HepG2 (cell line): ENCODE results near the gene TLCD3B. TPM values are rescaled to one million over a fixed set of nuclear protein-coding genes. Genes with fewer than 3 reads are reported as not detected.

Experiments
- ATAC-seq: fragments of 200-7000 bp; cut with Tn5 transposase; 3 replicates; pipeline ENCODE4 v1.9.1; 2020; ENCODE audit warnings: mild to moderate bottlenecking, moderate library complexity
- BruUV-seq: library from RNA; stranded (reverse); fragments of 400-500 nt; replicated peaks from 2 replicates; lab custom pipeline; 2021; lab: Mats Ljungman, UMichigan
- CTCF ChIA-PET: fragments of 300-600 bp; formaldehyde crosslinking; extraction: SDS; loops from one replicate; lab custom pipeline; 2021; ENCODE audit warnings: low total read pairs, inconsistent platforms, low intra/inter-chr PET ratio; lab: Yijun Ruan, JAX
- POLR2A ChIA-PET: fragments of 350-600 bp; sonication (Branson Sonifier 250); formaldehyde crosslinking; loops from one replicate; lab custom pipeline; 2020; ENCODE audit warnings: antibody characterized with exemption, inconsistent platforms; lab: Yijun Ruan, JAX
- DNase-seq: peaks from one replicate; pipeline ENCODE4 v3.0.0-alpha.2; 2015; ENCODE audit warnings: low spot score
- FAIRE-seq: peaks from 3 replicates; lab custom pipeline; 2011; peaks lifted over from hg19 to GRCh38; lab: Jason Lieb, UNC
- H2AFZ ChIP-seq: one replicate; pipeline ENCODE4 v1.6.1; 2011; ENCODE audit warnings: low read length, inconsistent platforms
- H3K27ac ChIP-seq: fragments of 300-600 bp; 3 replicates; pipeline ENCODE4 v1.8.0; 2011; ENCODE audit warnings: mixed run types, mild to moderate bottlenecking, mixed read lengths, low read length, inconsistent platforms; ENCODE audit not compliant: insufficient read depth; ENCODE audit errors: extremely low read length
- H3K27me3 ChIP-seq, 2 experiments: fragments of 200-600 bp in 1 of 2; 2 replicates in 1 of 2; 3 replicates in 1 of 2; pipeline versions ENCODE4 v1.6.0 to v1.8.0; 2011; ENCODE audit warnings: low read length in 2 of 2, mild to moderate bottlenecking in 2 of 2, moderate library complexity in 2 of 2, inconsistent platforms in 1 of 2; ENCODE audit not compliant: insufficient read depth in 2 of 2, control insufficient read depth in 1 of 2
- H3K36me3 ChIP-seq, 2 experiments: fragments of 200-600 bp in 1 of 2; replicated peaks in 1 of 2; 2 replicates in 1 of 2; 3 replicates in 1 of 2; pipeline versions ENCODE4 v1.5.1 to v1.8.0; 2011; ENCODE audit warnings: low read length in 2 of 2, inconsistent platforms in 1 of 2; ENCODE audit not compliant: insufficient read depth in 2 of 2, control insufficient read depth in 1 of 2
- H3K4me1 ChIP-seq: 2 replicates; pipeline ENCODE4 v1.5.1; 2012; ENCODE audit warnings: low read length, inconsistent platforms; ENCODE audit not compliant: insufficient read depth
- H3K4me2 ChIP-seq: 2 replicates; pipeline ENCODE4 v1.6.0; 2011; ENCODE audit warnings: low read depth, low read length, inconsistent platforms
- H3K4me3 ChIP-seq, 3 experiments: fragments of 200-600 bp in 1 of 3; sonication (generic), shearing (Covaris generic) in 1 of 3; replicated peaks in 1 of 3; 2 replicates each; pipeline ENCODE4 v1.5.1; 2011 to 2016; ENCODE audit warnings: low read length in 3 of 3, inconsistent platforms in 2 of 3, low read depth in 2 of 3, mild to moderate bottlenecking in 2 of 3, control low read depth in 1 of 3, mixed read lengths in 1 of 3; ENCODE audit not compliant: insufficient read depth in 1 of 3
- H3K79me2 ChIP-seq: one replicate; pipeline ENCODE4 v1.6.1; 2011; ENCODE audit warnings: low read length, inconsistent platforms; ENCODE audit not compliant: insufficient read depth
- H3K9ac ChIP-seq: 2 replicates; pipeline ENCODE4 v1.6.0; 2011; ENCODE audit warnings: mild to moderate bottlenecking, low read depth, low read length, inconsistent platforms; ENCODE audit not compliant: insufficient read depth
- H3K9me3 ChIP-seq: 2 replicates; pipeline ENCODE4 v1.5.1; 2012; ENCODE audit warnings: mild to moderate bottlenecking, low read length
- H4K20me1 ChIP-seq: 2 replicates; pipeline ENCODE4 v1.6.0; 2011; ENCODE audit warnings: inconsistent platforms, mild to moderate bottlenecking, low read length, moderate library complexity; ENCODE audit not compliant: insufficient read depth
- CENPX ChIP-seq: sonication (generic); formaldehyde crosslinking; IDR thresholded peaks from 2 replicates; pipeline ENCODE4 v1.9.0; 2021; ENCODE audit warnings: mild to moderate bottlenecking, missing genetic modification reagents, moderate library complexity
- GABPA ChIP-seq, 2 experiments: IDR thresholded peaks; 2 replicates each; pipeline ENCODE4 v1.6.1; 2011 to 2016; ENCODE audit warnings: low read depth in 2 of 2, low read length in 1 of 2, missing biosample characterization in 1 of 2, missing genetic modification characterization in 1 of 2
- GMEB2 ChIP-seq: IDR thresholded peaks from 2 replicates; pipeline ENCODE4 v1.6.1; 2016; ENCODE audit warnings: missing biosample characterization, missing genetic modification reagents, low read depth
- HDAC6 ChIP-seq: fragments of 200-600 bp; sonication (generic); IDR thresholded peaks from 2 replicates; pipeline ENCODE4 v1.7.0; 2017; ENCODE audit warnings: mild to moderate bottlenecking, antibody characterized with exemption, low read length, low read depth
- ISX ChIP-seq: sonication (generic); formaldehyde crosslinking; conservative IDR thresholded peaks from 2 replicates; pipeline ENCODE4 v1.5.0; 2020; ENCODE audit warnings: missing genetic modification reagents
- KDM1A ChIP-seq: IDR thresholded peaks from 2 replicates; pipeline ENCODE4 v1.6.1; 2016; ENCODE audit warnings: missing compliant biosample characterization
- KDM4B ChIP-seq: sonication (generic); formaldehyde crosslinking; IDR thresholded peaks from 2 replicates; pipeline ENCODE4 v1.4.0; 2020; ENCODE audit warnings: missing genetic modification reagents
- KLF13 ChIP-seq: sonication (generic); formaldehyde crosslinking; IDR thresholded peaks from 2 replicates; pipeline ENCODE4 v1.4.0; 2020; ENCODE audit warnings: mild to moderate bottlenecking, missing genetic modification reagents
- MXD4 ChIP-seq: IDR thresholded peaks from 2 replicates; pipeline ENCODE4 v1.6.1; 2016; ENCODE audit warnings: mild to moderate bottlenecking, missing biosample characterization, missing genetic modification reagents
- MYC ChIP-seq: sonication (generic); formaldehyde crosslinking; IDR thresholded peaks from 2 replicates; pipeline ENCODE4 v1.9.0; 2021; ENCODE audit warnings: missing genetic modification reagents, borderline replicate concordance
- NCOR1 ChIP-seq: fragments of 200-600 bp; sonication (generic); IDR thresholded peaks from 2 replicates; pipeline ENCODE4 v1.7.0; 2017; ENCODE audit warnings: antibody characterized with exemption, low read length, borderline replicate concordance
- RCOR2 ChIP-seq: IDR thresholded peaks from 2 replicates; pipeline ENCODE4 v1.6.1; 2016; ENCODE audit warnings: missing biosample characterization, missing genetic modification reagents
- RNF219 ChIP-seq: sonication (generic); formaldehyde crosslinking; IDR thresholded peaks from 2 replicates; pipeline ENCODE4 v1.5.0; 2020; ENCODE audit warnings: mild to moderate bottlenecking, missing genetic modification reagents
- SKI ChIP-seq: fragments of 450-650 bp; IDR thresholded peaks from one replicate; pipeline ENCODE4 v1.6.1; 2018; ENCODE audit warnings: mild to moderate bottlenecking; ENCODE audit not compliant: partially characterized antibody
- SRSF1 ChIP-seq: fragments of 200-400 bp; formaldehyde crosslinking; optimal IDR thresholded peaks from 2 replicates; pipeline ENCODE3; 2017; ENCODE audit warnings: mild to moderate bottlenecking, low read depth, low read length, moderate library complexity
- SUZ12 ChIP-seq: fragments of 150-350 bp; IDR thresholded peaks from 2 replicates; pipeline ENCODE4 v1.6.1; 2014; ENCODE audit warnings: low read depth, low read length
- TBX2 ChIP-seq: sonication (generic); formaldehyde crosslinking; IDR thresholded peaks from 2 replicates; pipeline ENCODE4 v1.5.0; 2020; ENCODE audit warnings: missing genetic modification reagents, mild to moderate bottlenecking, borderline replicate concordance
- ZFP36L1 ChIP-seq: sonication (generic); formaldehyde crosslinking; IDR thresholded peaks from 2 replicates; pipeline ENCODE4 v1.8.0; 2022; ENCODE audit warnings: mild to moderate bottlenecking, missing genetic modification reagents, moderate library complexity
- ZMYM3 ChIP-seq: sonication (generic); formaldehyde crosslinking; IDR thresholded peaks from 2 replicates; pipeline ENCODE4 v1.5.1; 2020; ENCODE audit warnings: mild to moderate bottlenecking, missing genetic modification reagents
- ZNF576 ChIP-seq: sonication (generic); formaldehyde crosslinking; IDR thresholded peaks from 2 replicates; pipeline ENCODE4 v1.4.0; 2020; ENCODE audit warnings: mild to moderate bottlenecking, missing genetic modification reagents
- WGBS: methylation state at CpG from one replicate; pipeline ENCODE4 v1.1.6; 2017; ENCODE audit warnings: low lambda C conversion rate; 5-methylcytosine and 5-hydroxymethylcytosine counted together
- in situ Hi-C: cut with HindIII; loops from 2 replicates; pipeline ENCODE4 v1.10.0; 2017; ENCODE audit warnings: low pct_unique_long_range_greater_than_20kb; ENCODE audit not compliant: extremely low pct_ligation_motif_present
- intact Hi-C: fragments of 100-400 bp; cut with micrococcal nuclease; formaldehyde crosslinking; loops from one replicate; pipeline ENCODE4 v1.10.0; 2022; ENCODE audit not compliant: unreplicated experiment
- polyA plus RNA-seq, 8 experiments: library from polyadenylated mRNA; depleted of rRNA in 3 of 8; stranded (reverse) in 7 of 8; unstranded in 1 of 8; fragments of >200 nt; fragmentation: Illumina TruSeq in 4 of 8; extraction: Trizol in 4 of 8; gene quantifications; 2 replicates each; pipeline versions ENCODE4 v1.2.1 to v1.2.3, GENCODE V29; 2011 to 2016; ENCODE audit warnings: low read depth in 4 of 8, missing spikeins in 1 of 8, mixed read lengths in 1 of 8; ENCODE audit not compliant: insufficient read depth in 1 of 8
- total RNA-seq, 5 experiments: library from RNA; depleted of rRNA; stranded (reverse); fragments of >200 nt; fragmentation: Illumina TruSeq; extraction: Trizol; gene quantifications; 2 replicates each; pipeline ENCODE4 v1.2.3, GENCODE V29; 2016; ENCODE audit warnings: low read depth in 1 of 5

The TLCD3B gene
- total and polyA plus RNA-seq, 2 of the 13 experiments (the other 11 are each of a cell fraction or from before 2014, with no cell fraction given) = not detected

- Histone ChIP-seq H4K20me1 (no peaks in the 10 kb centered on the region), H3K36me3 (no peaks in the 10 kb centered on the region), H3K9ac (no peak overlapping the region), H3K4me3 (no peak overlapping the region), H3K9me3 (no peaks in the 10 kb centered on the region), H3K4me1 (peaks cover 19% of the 10 kb centered on the region), H2AFZ (no peak overlapping the region), H3K4me2 (0 out of 2 replicates have a peak overlapping the region, but pooled peaks have one; percentile 41), H3K27me3 (peaks cover 0 to 24% of the 10 kb centered on the region in 2 experiments; a peak in 3 of 5 replicates), H3K27ac (no peak overlapping the region), H3K79me2 (no peaks in the 10 kb centered on the region)
- DNase-seq = no peak
- ChIA-PET CTCF (no interaction called here), POLR2A (interaction anchor here (1.7 kb wide), 1 partner anchor 19 kb away, joined by 4 read pairs; the partner anchor contains the start of gene ALDOA)
- peak; percentile 24 for ATAC-seq
- intact Hi-C loops (no loop called here), in situ Hi-C loops (no loop called here)
- BruUV-seq = no TSS peak
- WGBS = 93% methylated on average over 1 of the region's 1 CpG
- no peak for FAIRE-seq
- TF ChIP-seq KDM1A = no peak
- no peak for TF ChIP-seq ISX (CRISPR knock-in tag)
- TF ChIP-seq SUZ12 = no peak
- no peak for TF ChIP-seq ZFP36L1 (CRISPR knock-in tag)
- TF ChIP-seq SRSF1 = no peak
- TF ChIP-seq KDM4B (CRISPR knock-in tag) = no peak
- TF ChIP-seq KLF13 (CRISPR knock-in tag) = 0 out of 2 replicates have a peak, but pooled peaks have one; percentile 52
- no peak for TF ChIP-seq MYC (CRISPR knock-in tag)
- TF ChIP-seq TBX2 (CRISPR knock-in tag) = no peak
- TF ChIP-seq ZNF576 (CRISPR knock-in tag) = no peak
- TF ChIP-seq GMEB2 (CRISPR knock-in tag) = no peak
- TF ChIP-seq ZMYM3 (CRISPR knock-in tag) = peak; percentile 86
- TF ChIP-seq RNF219 (CRISPR knock-in tag) = no peak
- no peak for TF ChIP-seq NCOR1
- TF ChIP-seq MXD4 (CRISPR knock-in tag) = no peak
- no peak for TF ChIP-seq SKI
- peak; percentile 31; the same call in 1 of the 2 replicates for TF ChIP-seq RCOR2 (CRISPR knock-in tag)
- no peak for TF ChIP-seq CENPX (CRISPR knock-in tag)
- no peak for TF ChIP-seq GABPA (IDR thresholded peaks at IDR 0.05; ENCODE audit: low read depth, low read length)
- no peak for TF ChIP-seq GABPA (CRISPR knock-in tag; IDR thresholded peaks at IDR 0.05; ENCODE audit: low read depth)
- TF ChIP-seq HDAC6 = no peak
Observed at GRCh38 chr16:30046588-30046987, 15.5 kb upstream of the TLCD3B start.
